IMR-90 (cell line): ENCODE data around the gene CNTFR. TPM values are rescaled to one million over a fixed set of nuclear protein-coding genes. Genes with fewer than 3 reads are reported as not detected.
A peak's percentile ranks its signal among the peaks of the same experiment; 100 is the strongest.

Experiments used
- ATAC-seq: fragments of 200-7000 bp; cut with Tn5 transposase; 2 replicates; pipeline ENCODE4 v1.9.1; 2020; ENCODE audit warnings: low read depth, mild to moderate bottlenecking, moderate library complexity
- BruUV-seq: library from RNA; stranded (reverse); fragments of 400-500 nt; replicated peaks from 2 replicates; lab custom pipeline; 2021; lab: Mats Ljungman, UMichigan
- CTCF ChIA-PET: fragments of 300-600 bp; formaldehyde crosslinking; extraction: SDS; loops from one replicate; lab custom pipeline; 2021; ENCODE audit warnings: antibody characterized with exemption; lab: Yijun Ruan, JAX
- POLR2A ChIA-PET: fragments of 300-600 bp; sonication (Branson Sonifier 250); formaldehyde crosslinking; loops from one replicate; lab custom pipeline; 2022; ENCODE audit warnings: antibody characterized with exemption; ENCODE audit not compliant: unreplicated experiment; lab: Charles Lee
- DNase-seq: peaks from one replicate; pipeline ENCODE4 v3.0.0; 2013
- H2AFZ ChIP-seq: replicated peaks from 2 replicates; pipeline ENCODE3; 2013; ENCODE audit warnings: low read length, mild to moderate bottlenecking; ENCODE audit not compliant: poor library complexity
- H2AK5ac ChIP-seq: 2 replicates; pipeline ENCODE4 v1.6.1; 2013; ENCODE audit warnings: low read depth, low read length, inconsistent platforms
- H2AK9ac ChIP-seq: replicated peaks from 2 replicates; pipeline ENCODE3; 2013; ENCODE audit warnings: mild to moderate bottlenecking, low read depth, low read length, moderate library complexity; ENCODE audit not compliant: poor library complexity
- H2BK120ac ChIP-seq: 2 replicates; pipeline ENCODE4 v1.6.1; 2013; ENCODE audit warnings: low read depth, low read length, inconsistent platforms
- H2BK15ac ChIP-seq: 3 replicates; pipeline ENCODE4 v1.6.1; 2013; ENCODE audit warnings: low read depth, low read length, inconsistent platforms
- H2BK20ac ChIP-seq: 2 replicates; pipeline ENCODE4 v1.6.1; 2013; ENCODE audit warnings: low read depth, mild to moderate bottlenecking, inconsistent platforms, low read length, moderate library complexity
- H2BK5ac ChIP-seq: 2 replicates; pipeline ENCODE4 v1.6.1; 2013; ENCODE audit warnings: mild to moderate bottlenecking, low read depth, low read length, inconsistent platforms; ENCODE audit not compliant: poor library complexity, severe bottlenecking
- H3K14ac ChIP-seq: replicated peaks from 2 replicates; pipeline ENCODE4 v1.6.1; 2013; ENCODE audit warnings: low read depth, low read length, inconsistent platforms
- H3K18ac ChIP-seq: 2 replicates; pipeline ENCODE4 v1.6.1; 2013; ENCODE audit warnings: low read depth, low read length, control low read depth
- H3K23ac ChIP-seq: 2 replicates; pipeline ENCODE4 v1.6.1; 2013; ENCODE audit warnings: low read depth, low read length, inconsistent platforms
- H3K27ac ChIP-seq: 2 replicates; pipeline ENCODE4 v1.5.1; 2013; ENCODE audit warnings: mild to moderate bottlenecking, control low read depth, low read length; ENCODE audit not compliant: insufficient read depth
- H3K27me3 ChIP-seq: 2 replicates; pipeline ENCODE4 v1.6.1; 2013; ENCODE audit warnings: low read length; ENCODE audit not compliant: control insufficient read depth, insufficient read depth
- H3K36me3 ChIP-seq: 2 replicates; pipeline ENCODE4 v1.6.1; 2013; ENCODE audit warnings: low read length, mixed read lengths; ENCODE audit not compliant: control insufficient read depth, insufficient read depth
- H3K4ac ChIP-seq: 2 replicates; pipeline ENCODE4 v1.6.1; 2013; ENCODE audit warnings: low read depth, low read length, inconsistent platforms
- H3K4me1 ChIP-seq: 2 replicates; pipeline ENCODE4 v1.6.1; 2013; ENCODE audit warnings: low read length, mixed read lengths; ENCODE audit not compliant: control insufficient read depth, insufficient read depth
- H3K4me2 ChIP-seq: 2 replicates; pipeline ENCODE4 v1.6.1; 2013; ENCODE audit warnings: low read depth, mild to moderate bottlenecking, control low read depth, low read length, moderate library complexity
- H3K4me3 ChIP-seq: 2 replicates; pipeline ENCODE4 v1.5.1; 2013; ENCODE audit warnings: low read depth, mild to moderate bottlenecking, control low read depth, low read length, moderate library complexity; ENCODE audit not compliant: insufficient read depth
- H3K56ac ChIP-seq: 2 replicates; pipeline ENCODE4 v1.6.1; 2013; ENCODE audit warnings: low read length, inconsistent platforms; ENCODE audit not compliant: insufficient read depth; ENCODE audit errors: extremely low read depth
- H3K79me1 ChIP-seq, 2 experiments: 2 replicates each; pipeline ENCODE4 v1.6.1; 2013; ENCODE audit warnings: low read length in 2 of 2, inconsistent platforms in 1 of 2, low read depth in 1 of 2
- H3K9ac ChIP-seq: 2 replicates; pipeline ENCODE4 v1.6.1; 2013; ENCODE audit warnings: low read depth, low read length, control low read depth
- H3K9me1 ChIP-seq: 2 replicates; pipeline ENCODE4 v1.6.1; 2013; ENCODE audit warnings: low read length, inconsistent platforms; ENCODE audit not compliant: insufficient read depth
- H3K9me3 ChIP-seq: 2 replicates; pipeline ENCODE4 v1.6.1; 2013; ENCODE audit warnings: low read length; ENCODE audit not compliant: control insufficient read depth, insufficient read depth
- H4K20me1 ChIP-seq: 2 replicates; pipeline ENCODE4 v1.6.1; 2013; ENCODE audit warnings: low read length, inconsistent platforms; ENCODE audit not compliant: insufficient read depth
- H4K5ac ChIP-seq: 2 replicates; pipeline ENCODE4 v1.6.1; 2013; ENCODE audit warnings: mild to moderate bottlenecking, low read depth, low read length, control low read depth
- H4K8ac ChIP-seq, 2 experiments: 2 replicates each; pipeline ENCODE4 v1.6.1; 2013; ENCODE audit warnings: low read depth in 2 of 2, low read length in 2 of 2, control low read depth in 1 of 2, inconsistent platforms in 1 of 2
- H4K91ac ChIP-seq: 2 replicates; pipeline ENCODE4 v1.6.1; 2013; ENCODE audit warnings: low read depth, low read length, inconsistent platforms; ENCODE audit not compliant: insufficient read depth
- BHLHE40 ChIP-seq: fragments of 150-350 bp; IDR thresholded peaks from 2 replicates; pipeline ENCODE4 v1.6.1; 2016; ENCODE audit warnings: mild to moderate bottlenecking, low read depth, low read length
- CHD1 ChIP-seq: IDR thresholded peaks from 2 replicates; pipeline ENCODE4 v1.6.1; 2012; ENCODE audit warnings: low read depth, low read length, improper control_type of control experiment
- CTCF ChIP-seq: conservative IDR thresholded peaks from 2 replicates; pipeline ENCODE4 v1.5.1; 2012; ENCODE audit warnings: mild to moderate bottlenecking, low read depth, low read length, improper control_type of control experiment
- MAZ ChIP-seq: IDR thresholded peaks from 2 replicates; pipeline ENCODE4 v1.6.1; 2012; ENCODE audit warnings: low read depth, mild to moderate bottlenecking, low read length, improper control_type of control experiment, moderate library complexity, borderline replicate concordance
- MXI1 ChIP-seq: IDR thresholded peaks from 2 replicates; pipeline ENCODE4 v1.6.1; 2012; ENCODE audit warnings: low read depth, mild to moderate bottlenecking, low read length, moderate library complexity, borderline replicate concordance
- RAD21 ChIP-seq: IDR thresholded peaks from 2 replicates; pipeline ENCODE4 v1.6.1; 2012; ENCODE audit warnings: low read length, improper control_type of control experiment
- WGBS, 2 experiments: methylation state at CpG; one replicate each; pipeline versions ENCODE4 v1.1.5 to v1.1.7; 2013; ENCODE audit warnings: missing lambda C conversion rate in 2 of 2; ENCODE audit not compliant: insufficient read length in 1 of 2; ENCODE audit errors: extremely low coverage in 2 of 2; 5-methylcytosine and 5-hydroxymethylcytosine counted together
- dilution Hi-C: fragments of 300-500 bp; cut with HindIII; formaldehyde crosslinking; loops from one replicate; pipeline ENCODE4 v1.14.3; 2018; ENCODE audit warnings: low sequenced_read_pairs; ENCODE audit not compliant: unreplicated experiment
- in situ Hi-C: fragments of 300-500 bp; cut with MboI; formaldehyde crosslinking; loops from 3 replicates; pipeline ENCODE4 v1.14.3; 2019; ENCODE audit warnings: low sequenced_read_pairs, inconsistent platforms, mixed read lengths
- intact Hi-C: fragments of 100-400 bp; cut with micrococcal nuclease; formaldehyde crosslinking; loops from 2 replicates; pipeline ENCODE4 v1.10.0; 2022
- polyA plus RNA-seq, 3 experiments: library from polyadenylated mRNA; depleted of rRNA; stranded (reverse); fragments of >200 nt; gene quantifications; 2 replicates each; pipeline ENCODE4 v1.2.3, GENCODE V29; 2012; ENCODE audit warnings: low replicate concordance in 1 of 3
- total RNA-seq: library from RNA; depleted of rRNA; stranded (reverse); fragments of >200 nt; gene quantifications from 2 replicates; pipeline ENCODE4 v1.2.3, GENCODE V29; 2012

The CNTFR gene
- total and polyA plus RNA-seq, 2 of the 4 experiments (the other 2 are of a cell fraction) = not detected

GRCh38 chr9:34638138-34638445 is 48.6 kb upstream of the CNTFR start:
- peak overlapping the region; percentile 63 for H2AK9ac ChIP-seq
- peak overlapping the region; percentile 84 for H3K4me3 ChIP-seq
- H3K56ac ChIP-seq = 0 out of 2 replicates have a peak overlapping the region, but pooled peaks have one; percentile 27
- peaks cover 4% of the 10 kb centered on the region for H3K4me1 ChIP-seq
- in situ Hi-C loops (no loop called here), intact Hi-C loops (no loop called here), dilution Hi-C loops (no loop called here)
- peak overlapping the region; percentile 93 for H4K5ac ChIP-seq
- H3K14ac ChIP-seq = peak overlapping the region; percentile 91
- peak overlapping the region; percentile 87 for H3K4me2 ChIP-seq
- no TSS peak for BruUV-seq
- peak overlapping the region; percentile 71 for H2BK5ac ChIP-seq
- peak overlapping the region; percentile 81 for H2BK120ac ChIP-seq
- peaks cover 6% of the 10 kb centered on the region for H3K36me3 ChIP-seq
- H3K79me1 ChIP-seq = peaks cover 13 to 36% of the 10 kb centered on the region in 2 experiments
- 4% methylated on average over 4 of the region's 7 CpGs; no CpG with 5 or more reads in 1 of the 2 experiments for WGBS, 2 experiments
- CTCF ChIA-PET = interaction anchor here (0.6 kb wide), 1 partner anchor 9 kb away, joined by 3 read pairs; the partner anchor contains the start of gene GALT
- no peaks in the 10 kb centered on the region for H3K9me3 ChIP-seq
- no peak overlapping the region; the same call in 1 of the 2 replicates for H3K18ac ChIP-seq
- no peak overlapping the region for H2BK15ac ChIP-seq
- TF ChIP-seq MAZ = no peak
- TF ChIP-seq MXI1 = no peak
- TF ChIP-seq BHLHE40 = no peak
- no peak for TF ChIP-seq RAD21
- TF ChIP-seq CHD1 = no peak
- TF ChIP-seq CTCF = no peak
- peak overlapping the region; percentile 96 for H2AK5ac ChIP-seq
- peaks cover 13% of the 10 kb centered on the region; the same call in 1 of the 2 replicates for H3K9me1 ChIP-seq
- DNase-seq (no peak), ATAC-seq (no peak)
- peak overlapping the region; percentile 85 for H4K91ac ChIP-seq
- POLR2A ChIA-PET = interaction anchor here (2.0 kb wide), 1 partner anchor 9 kb away, joined by 10 read pairs; the partner anchor contains the start of gene GALT
- peak overlapping the region; percentile 81 for H3K27ac ChIP-seq
- no peaks in the 10 kb centered on the region for H3K27me3 ChIP-seq
- H3K9ac ChIP-seq = peak overlapping the region; percentile 70
- H2AFZ ChIP-seq = peak overlapping the region; percentile 97
- H3K4ac ChIP-seq = peak overlapping the region; percentile 90
- H4K8ac ChIP-seq = peak overlapping the region; percentile 96 to 99
- H2BK20ac ChIP-seq = no peak overlapping the region; the same call in 1 of the 2 replicates
- H3K23ac ChIP-seq = peak overlapping the region; percentile 30
- H4K20me1 ChIP-seq = peaks cover 9% of the 10 kb centered on the region; the same call in 1 of the 2 replicates
